ENCODE results near the gene KIF2C. TPM values are rescaled to one million over a fixed set of nuclear protein-coding genes. Genes with fewer than 3 reads are reported as not detected.

The KIF2C gene
- total and polyA plus RNA-seq, 2 of the 4 experiments (the other 2 are of a cell fraction): 31.6 to 45.0 TPM

DNA sequence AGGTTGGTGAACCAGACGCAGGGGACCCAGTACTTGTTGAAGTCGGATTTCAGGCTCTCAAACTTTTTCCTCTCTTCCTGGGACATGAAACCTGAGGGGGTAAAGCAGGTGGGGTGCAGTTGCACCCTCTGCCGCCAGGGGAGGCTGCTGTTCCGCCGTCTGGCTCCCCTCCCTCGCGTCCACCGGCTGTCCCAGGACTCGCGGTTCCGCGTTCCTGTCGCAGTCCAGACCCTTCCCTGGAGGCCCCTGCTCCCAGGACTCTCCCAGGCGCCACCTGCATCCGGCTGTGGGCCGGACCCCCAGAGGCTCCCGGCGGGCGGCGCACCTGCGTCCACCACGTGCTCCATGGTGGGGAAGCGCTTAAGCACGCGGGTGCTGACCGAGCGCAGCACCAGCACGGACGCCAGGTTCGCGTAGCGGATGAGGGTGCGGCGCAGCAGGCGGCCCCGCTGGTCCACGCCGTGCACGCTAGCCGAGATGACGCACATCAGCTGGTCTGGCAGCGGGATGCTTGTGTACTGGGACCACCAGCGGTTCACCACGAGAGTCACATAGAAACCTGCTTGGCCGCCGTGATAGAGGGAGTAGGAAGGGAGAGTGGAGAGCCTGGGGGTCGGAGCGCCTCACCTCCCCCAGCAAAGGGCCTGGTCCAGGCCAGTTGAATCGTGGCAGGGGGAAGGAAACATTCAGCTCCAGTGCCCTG is 46.7 kb downstream of the KIF2C start:
- peak overlapping the region; percentile 14; the same call in 1 of the 2 replicates for H4K5ac ChIP-seq (ENCODE audit: low read depth, low read length)
- no peaks in the 10 kb centered on the region for H3K9me3 ChIP-seq (ENCODE audit: control insufficient read depth, insufficient read depth, low read length)
- ATAC-seq (ENCODE audit: low read depth) (peak; percentile 77), DNase-seq (peak; percentile 59)
- H3K9ac ChIP-seq (ENCODE audit: low read depth, low read length): no peak overlapping the region
- H3K56ac ChIP-seq (ENCODE audit: extremely low read depth, insufficient read depth, low read length): no peak overlapping the region
- peaks cover 0 to 1% of the 10 kb centered on the region in 2 experiments; a peak in 1 of 4 replicates for H3K79me1 ChIP-seq (ENCODE audit: low read depth in 1 of 2, low read length in 2 of 2)
- peaks cover 8% of the 10 kb centered on the region; the same call in 1 of the 2 replicates for H3K4me1 ChIP-seq (ENCODE audit: control insufficient read depth, insufficient read depth, low read length)
- CTCF ChIA-PET: interaction anchor here (1.4 kb wide), 1 partner anchor 13 kb away, joined by 9 read pairs; the partner anchor contains the start of gene PLK3
- H3K14ac ChIP-seq (replicated peaks; ENCODE audit: low read depth, low read length): no peak overlapping the region
- H3K9me1 ChIP-seq (ENCODE audit: insufficient read depth, low read length): no peaks in the 10 kb centered on the region
- no peak overlapping the region for H2BK120ac ChIP-seq (ENCODE audit: low read depth, low read length)
- 17% methylated on average over 30 of the region's 49 CpGs; no CpG with 5 or more reads in 1 of the 2 experiments for WGBS, 2 experiments (ENCODE audit: extremely low coverage in 2 of 2, insufficient read length in 1 of 2)
- H3K4me2 ChIP-seq (ENCODE audit: low read depth, low read length): peak overlapping the region; percentile 58
- dilution Hi-C loops (cut with HindIII; ENCODE audit: low sequenced_read_pairs, unreplicated experiment) (no loop called here), in situ Hi-C loops (cut with MboI; ENCODE audit: low sequenced_read_pairs) (no loop called here), intact Hi-C loops (cut with micrococcal nuclease) (no loop called here)
- H3K36me3 ChIP-seq (ENCODE audit: control insufficient read depth, insufficient read depth, low read length): peaks cover under 1% of the 10 kb centered on the region; the same call in 1 of the 2 replicates
- no peak overlapping the region for H4K91ac ChIP-seq (ENCODE audit: insufficient read depth, low read depth, low read length)
- H2AFZ ChIP-seq (replicated peaks; ENCODE audit: low read length, poor library complexity): peak overlapping the region; percentile 95
- TF ChIP-seq, protein P1, sequence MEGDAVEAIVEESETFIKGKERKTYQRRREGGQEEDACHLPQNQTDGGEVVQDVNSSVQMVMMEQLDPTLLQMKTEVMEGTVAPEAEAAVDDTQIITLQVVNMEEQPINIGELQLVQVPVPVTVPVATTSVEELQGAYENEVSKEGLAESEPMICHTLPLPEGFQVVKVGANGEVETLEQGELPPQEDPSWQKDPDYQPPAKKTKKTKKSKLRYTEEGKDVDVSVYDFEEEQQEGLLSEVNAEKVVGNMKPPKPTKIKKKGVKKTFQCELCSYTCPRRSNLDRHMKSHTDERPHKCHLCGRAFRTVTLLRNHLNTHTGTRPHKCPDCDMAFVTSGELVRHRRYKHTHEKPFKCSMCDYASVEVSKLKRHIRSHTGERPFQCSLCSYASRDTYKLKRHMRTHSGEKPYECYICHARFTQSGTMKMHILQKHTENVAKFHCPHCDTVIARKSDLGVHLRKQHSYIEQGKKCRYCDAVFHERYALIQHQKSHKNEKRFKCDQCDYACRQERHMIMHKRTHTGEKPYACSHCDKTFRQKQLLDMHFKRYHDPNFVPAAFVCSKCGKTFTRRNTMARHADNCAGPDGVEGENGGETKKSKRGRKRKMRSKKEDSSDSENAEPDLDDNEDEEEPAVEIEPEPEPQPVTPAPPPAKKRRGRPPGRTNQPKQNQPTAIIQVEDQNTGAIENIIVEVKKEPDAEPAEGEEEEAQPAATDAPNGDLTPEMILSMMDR (conservative IDR thresholded peaks at IDR 0.05; ENCODE audit: low read depth, low read length): peak; percentile 83
- TF ChIP-seq, protein P2, sequence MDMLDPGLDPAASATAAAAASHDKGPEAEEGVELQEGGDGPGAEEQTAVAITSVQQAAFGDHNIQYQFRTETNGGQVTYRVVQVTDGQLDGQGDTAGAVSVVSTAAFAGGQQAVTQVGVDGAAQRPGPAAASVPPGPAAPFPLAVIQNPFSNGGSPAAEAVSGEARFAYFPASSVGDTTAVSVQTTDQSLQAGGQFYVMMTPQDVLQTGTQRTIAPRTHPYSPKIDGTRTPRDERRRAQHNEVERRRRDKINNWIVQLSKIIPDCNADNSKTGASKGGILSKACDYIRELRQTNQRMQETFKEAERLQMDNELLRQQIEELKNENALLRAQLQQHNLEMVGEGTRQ (IDR thresholded peaks at IDR 0.05; ENCODE audit: low read depth, low read length): peak; percentile 28; the same call in 1 of the 2 replicates
- TF ChIP-seq SMC3 (IDR thresholded peaks at IDR 0.05; ENCODE audit: low read depth, low read length) (peak; percentile 57), FOS (IDR thresholded peaks at IDR 0.05; ENCODE audit: low read depth, low read length) (no peak), RAD21 (IDR thresholded peaks at IDR 0.05; ENCODE audit: low read length) (peak; percentile 83), RCOR1 (IDR thresholded peaks at IDR 0.05; ENCODE audit: insufficient replicate concordance, low read length) (no peak), MXI1 (IDR thresholded peaks at IDR 0.05; ENCODE audit: borderline replicate concordance, low read depth, low read length) (no peak)
- H2BK20ac ChIP-seq (ENCODE audit: low read depth, low read length): no peak overlapping the region
- H3K27me3 ChIP-seq (ENCODE audit: control insufficient read depth, insufficient read depth, low read length): peaks cover 2% of the 10 kb centered on the region; the same call in 1 of the 2 replicates
- H3K4me3 ChIP-seq (ENCODE audit: insufficient read depth, low read depth, low read length): peak overlapping the region; percentile 36; the same call in 1 of the 2 replicates
- H3K27ac ChIP-seq (ENCODE audit: insufficient read depth, low read length): no peak overlapping the region
- no peak overlapping the region for H2BK5ac ChIP-seq (ENCODE audit: low read depth, low read length, poor library complexity, severe bottlenecking)
- POLR2A ChIA-PET (ENCODE audit: unreplicated experiment): no interaction called here
- peak overlapping the region in 1 of 2 experiments; percentile 79; a peak in 2 of 4 replicates for H4K8ac ChIP-seq (ENCODE audit: low read depth in 2 of 2, low read length in 2 of 2)
- H3K23ac ChIP-seq (ENCODE audit: low read depth, low read length): no peak overlapping the region
- no peak overlapping the region for H2BK15ac ChIP-seq (ENCODE audit: low read depth, low read length)
- H3K4ac ChIP-seq (ENCODE audit: low read depth, low read length): 0 out of 2 replicates have a peak overlapping the region, but pooled peaks have one; percentile 0
- BruUV-seq (replicated peaks): no TSS peak
- H3K18ac ChIP-seq (ENCODE audit: low read depth, low read length): no peak overlapping the region
- peak overlapping the region; percentile 92 for H2AK9ac ChIP-seq (replicated peaks; ENCODE audit: low read depth, low read length, poor library complexity)
- 0 out of 2 replicates have a peak, but pooled peaks cover under 1% of the 10 kb centered on the region for H4K20me1 ChIP-seq (ENCODE audit: insufficient read depth, low read length)
- H2AK5ac ChIP-seq (ENCODE audit: low read depth, low read length): peak overlapping the region; percentile 70

Measured in IMR-90 (cell line).